HL-60 (cell line): Measurements from ENCODE around the gene TRABD2B.

Experiments
- CTCF ChIP-seq: IDR thresholded peaks from one replicate; pipeline ENCODE4 v1.5.1; 2011; ENCODE audit warnings: low read length, control low read depth, inconsistent platforms; ENCODE audit not compliant: insufficient read depth
- GABPA ChIP-seq: IDR thresholded peaks from 2 replicates; pipeline ENCODE4 v1.6.1; 2012; ENCODE audit warnings: low read depth
- POLR2AphosphoS5 ChIP-seq: IDR thresholded peaks from 2 replicates; pipeline ENCODE4 v1.6.1; 2012; ENCODE audit warnings: low read depth
- REST ChIP-seq: IDR thresholded peaks from 2 replicates; pipeline ENCODE4 v1.6.1; 2012; ENCODE audit warnings: low read depth; ENCODE audit not compliant: insufficient replicate concordance
- SPI1 ChIP-seq: IDR thresholded peaks from 2 replicates; pipeline ENCODE4 v1.6.1; 2012; ENCODE audit warnings: low read depth, mild to moderate bottlenecking, borderline replicate concordance

- TF ChIP-seq CTCF: no peak
- TF ChIP-seq SPI1: no peak
- no peak for TF ChIP-seq REST
- no peak for TF ChIP-seq GABPA
- TF ChIP-seq POLR2AphosphoS5: no peak
Observed at GRCh38 chr1:47837056-47837830, 159.9 kb downstream of the TRABD2B start.
